Gastroesophageal sphincter (tissue), 4 donors: ENCODE measurements around the gene OR5T2. TPM values are rescaled to one million over a fixed set of nuclear protein-coding genes. Genes with fewer than 3 reads are reported as not detected.

Experiments
- ATAC-seq: fragments of 150-250 bp; one replicate; pipeline ENCODE4 v1.9.1; 2016; ENCODE audit warnings: mild to moderate bottlenecking, moderate library complexity
- H3K27ac ChIP-seq, 4 donors: fragments of 200-600 bp; sonication (generic) in 3 of 4; 1 replicate in 3 of 4; 2 replicates in 1 of 4; pipeline ENCODE4 v1.5.1; 2016 to 2019
- H3K27me3 ChIP-seq: fragments of 200-600 bp; sonication (generic); one replicate; pipeline ENCODE4 v1.5.1; 2019
- H3K36me3 ChIP-seq, 2 donors: fragments of 200-600 bp; sonication (generic); one replicate each; pipeline ENCODE4 v1.5.1; 2019; ENCODE audit warnings: control low read depth in 1 of 2
- H3K4me1 ChIP-seq, 3 donors: fragments of 200-600 bp; sonication (generic); 1 replicate in 2 of 3; 2 replicates in 1 of 3; pipeline ENCODE4 v1.5.1; 2016 to 2019; ENCODE audit warnings: control low read depth in 2 of 3
- H3K4me3 ChIP-seq, 2 donors: fragments of 200-600 bp; sonication (generic); one replicate each; pipeline ENCODE4 v1.5.1; 2019; ENCODE audit warnings: mild to moderate bottlenecking in 1 of 2, moderate library complexity in 1 of 2
- H3K9me3 ChIP-seq, 3 donors: fragments of 200-600 bp; sonication (generic); one replicate each; pipeline ENCODE4 v1.5.1; 2017 to 2019; ENCODE audit warnings: control low read depth in 2 of 3
- EP300 ChIP-seq: sonication (generic); formaldehyde crosslinking; IDR thresholded peaks from one replicate; pipeline ENCODE4 v1.6.1; 2017; ENCODE audit warnings: antibody characterized with exemption, mild to moderate bottlenecking
- POLR2A ChIP-seq, 2 donors: fragments of 450-650 bp; IDR thresholded peaks; one replicate each; pipeline ENCODE4 v1.6.1; 2017; ENCODE audit warnings: antibody characterized with exemption in 2 of 2, mild to moderate bottlenecking in 2 of 2, moderate library complexity in 1 of 2
- POLR2AphosphoS5 ChIP-seq: sonication (generic); formaldehyde crosslinking; IDR thresholded peaks from one replicate; pipeline ENCODE4 v1.6.1; 2017; ENCODE audit warnings: antibody characterized with exemption
- WGBS, 2 donors: methylation state at CpG; one replicate each; pipeline ENCODE4 v1.1.5; 2018; ENCODE audit warnings: low coverage in 1 of 2; 5-methylcytosine and 5-hydroxymethylcytosine counted together
- total RNA-seq, 4 donors: library from RNA; depleted of rRNA; stranded (reverse); fragments of >200 nt; gene quantifications; one replicate each; pipeline ENCODE4 v1.1.0, GENCODE V29; 2016
- TF ChIP-seq, protein P1 (sequence below), 4 experiments: fragments of 200-600 bp in 2 of 4; fragments of 450-650 bp in 2 of 4; sonication (generic) in 1 of 4; IDR thresholded peaks; one replicate each; pipeline ENCODE4 v1.5.1; 2017 to 2019; ENCODE audit warnings: antibody characterized with exemption in 4 of 4, mild to moderate bottlenecking in 2 of 4, moderate library complexity in 2 of 4

OR5T2 gene
- total RNA-seq, 4 donors from 2014 or later = 0.35 TPM; not detected in 3

GRCh38 chr11:56214537-56214936, 19.5 kb downstream of the OR5T2 start:
- no peak for TF ChIP-seq POLR2AphosphoS5
- TF ChIP-seq, protein P1, sequence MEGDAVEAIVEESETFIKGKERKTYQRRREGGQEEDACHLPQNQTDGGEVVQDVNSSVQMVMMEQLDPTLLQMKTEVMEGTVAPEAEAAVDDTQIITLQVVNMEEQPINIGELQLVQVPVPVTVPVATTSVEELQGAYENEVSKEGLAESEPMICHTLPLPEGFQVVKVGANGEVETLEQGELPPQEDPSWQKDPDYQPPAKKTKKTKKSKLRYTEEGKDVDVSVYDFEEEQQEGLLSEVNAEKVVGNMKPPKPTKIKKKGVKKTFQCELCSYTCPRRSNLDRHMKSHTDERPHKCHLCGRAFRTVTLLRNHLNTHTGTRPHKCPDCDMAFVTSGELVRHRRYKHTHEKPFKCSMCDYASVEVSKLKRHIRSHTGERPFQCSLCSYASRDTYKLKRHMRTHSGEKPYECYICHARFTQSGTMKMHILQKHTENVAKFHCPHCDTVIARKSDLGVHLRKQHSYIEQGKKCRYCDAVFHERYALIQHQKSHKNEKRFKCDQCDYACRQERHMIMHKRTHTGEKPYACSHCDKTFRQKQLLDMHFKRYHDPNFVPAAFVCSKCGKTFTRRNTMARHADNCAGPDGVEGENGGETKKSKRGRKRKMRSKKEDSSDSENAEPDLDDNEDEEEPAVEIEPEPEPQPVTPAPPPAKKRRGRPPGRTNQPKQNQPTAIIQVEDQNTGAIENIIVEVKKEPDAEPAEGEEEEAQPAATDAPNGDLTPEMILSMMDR (IDR thresholded peaks at IDR 0.05) = no peak
- 63 to 66% methylated on average over 2 of the region's 2 CpGs for WGBS, 2 donors
- H3K4me1 ChIP-seq = no peaks in the 10 kb centered on the region
- no peak overlapping the region for H3K27ac ChIP-seq
- no peaks in the 10 kb centered on the region for H3K27me3 ChIP-seq
- no peak for ATAC-seq
- H3K4me3 ChIP-seq = no peak overlapping the region
- peaks cover 0 to 25% (median 0%) of the 10 kb centered on the region in 3 donors for H3K9me3 ChIP-seq
- no peaks in the 10 kb centered on the region for H3K36me3 ChIP-seq

GRCh38 chr11:56207790-56208189, 26.3 kb downstream of the OR5T2 start:
- Histone ChIP-seq H3K4me1 (no peaks in the 10 kb centered on the region), H3K27ac (no peak overlapping the region), H3K4me3 (no peak overlapping the region), H3K9me3 (no peaks in the 10 kb centered on the region), H3K27me3 (no peaks in the 10 kb centered on the region), H3K36me3 (no peaks in the 10 kb centered on the region)
- TF ChIP-seq, protein P1 (IDR thresholded peaks at IDR 0.05) = no peak
- TF ChIP-seq POLR2AphosphoS5 (no peak), EP300 (no peak), POLR2A (IDR thresholded peaks at IDR 0.05) (no peak)
- ATAC-seq = no peak
- 25% methylated on average over 1 of the region's 1 CpG; no CpG with 5 or more reads in 1 of the 2 donors for WGBS, 2 donors

DNA sequence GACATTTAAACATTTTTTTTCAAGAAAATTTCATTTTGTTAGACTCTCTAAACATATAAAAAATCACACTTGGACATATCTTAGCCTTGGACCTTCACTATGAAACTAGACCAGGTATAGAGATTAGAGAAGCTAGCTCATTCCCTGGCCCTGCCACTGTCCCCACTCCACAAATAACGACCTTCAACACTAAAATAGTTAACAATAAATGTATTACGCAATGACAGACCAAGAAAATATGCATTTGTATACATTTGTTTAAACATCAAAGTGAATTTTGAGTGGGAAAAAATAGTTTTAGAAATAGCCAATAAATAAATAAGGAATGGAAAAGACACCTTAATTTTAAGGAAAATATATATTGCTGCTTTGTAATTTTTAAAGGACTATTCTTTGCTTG, 36.7 kb downstream of the OR5T2 start:
- Histone ChIP-seq H3K27ac (no peak overlapping the region), H3K9me3 (no peaks in the 10 kb centered on the region), H3K4me3 (no peak overlapping the region), H3K4me1 (no peaks in the 10 kb centered on the region), H3K27me3 (no peaks in the 10 kb centered on the region), H3K36me3 (no peaks in the 10 kb centered on the region)
- no peak for TF ChIP-seq POLR2A (IDR thresholded peaks at IDR 0.05)
- TF ChIP-seq POLR2AphosphoS5 = no peak
- TF ChIP-seq, protein P1 (IDR thresholded peaks at IDR 0.05) = no peak
- TF ChIP-seq EP300 = no peak
- WGBS, 2 donors = 51 to 67% methylated on average over 2 of the region's 2 CpGs
- no peak for ATAC-seq

DNA sequence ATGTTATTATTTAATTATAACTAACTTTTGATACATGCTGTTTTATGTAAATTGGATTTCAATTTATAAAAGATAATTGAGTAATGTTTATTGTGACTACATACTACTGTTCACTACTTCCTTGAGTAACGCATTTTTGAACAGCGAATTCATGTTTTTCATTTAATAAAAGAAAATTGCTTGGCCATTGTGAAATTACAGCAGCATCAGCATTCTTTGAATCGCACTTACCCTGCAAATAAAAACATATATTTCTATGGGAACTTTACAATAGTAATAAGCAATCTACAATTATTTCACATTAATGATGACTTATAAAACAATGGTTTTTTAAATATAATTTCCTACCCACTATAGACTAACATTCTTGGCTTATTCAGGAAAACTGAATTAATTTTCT, 37.4 kb downstream of the OR5T2 start:
- ATAC-seq = no peak
- H3K36me3 ChIP-seq = no peaks in the 10 kb centered on the region
- no peaks in the 10 kb centered on the region for H3K9me3 ChIP-seq
- WGBS, 2 donors = 80 to 82% methylated on average over 3 of the region's 3 CpGs
- no peak overlapping the region for H3K27ac ChIP-seq
- no peaks in the 10 kb centered on the region for H3K27me3 ChIP-seq
- H3K4me1 ChIP-seq = no peaks in the 10 kb centered on the region
- no peak overlapping the region for H3K4me3 ChIP-seq
- TF ChIP-seq EP300 (no peak), POLR2AphosphoS5 (no peak), POLR2A (IDR thresholded peaks at IDR 0.05) (no peak)
- TF ChIP-seq, protein P1 (IDR thresholded peaks at IDR 0.05) = no peak

DNA sequence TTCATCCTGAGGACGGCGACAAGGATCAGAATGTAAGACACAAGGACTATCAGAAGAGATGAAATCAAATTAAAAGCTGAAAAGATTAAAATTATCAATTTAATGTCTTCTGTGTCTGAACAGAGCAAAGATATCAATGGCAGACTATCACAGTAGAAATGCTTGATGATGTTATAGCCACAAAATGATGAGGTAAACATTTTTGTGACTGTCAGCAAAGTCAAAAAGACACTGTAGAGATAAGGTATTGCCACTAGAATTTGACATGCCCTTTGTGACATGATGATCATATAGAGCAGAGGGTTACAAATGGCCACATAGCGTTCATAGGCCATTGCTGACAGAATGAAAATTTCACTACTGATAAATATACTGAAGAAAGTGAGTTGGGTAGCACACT, 45.5 kb downstream of the OR5T2 start:
- WGBS, 2 donors = 81 to 90% methylated on average over 3 of the region's 3 CpGs
- H3K27me3 ChIP-seq = no peaks in the 10 kb centered on the region
- H3K36me3 ChIP-seq = no peaks in the 10 kb centered on the region
- no peak for ATAC-seq
- no peak overlapping the region for H3K27ac ChIP-seq
- peaks cover 0 to 6% (median 0%) of the 10 kb centered on the region in 3 donors for H3K9me3 ChIP-seq
- TF ChIP-seq POLR2A (IDR thresholded peaks at IDR 0.05) (no peak), POLR2AphosphoS5 (no peak), EP300 (no peak)
- TF ChIP-seq, protein P1 (IDR thresholded peaks at IDR 0.05) = no peak
- no peaks in the 10 kb centered on the region for H3K4me1 ChIP-seq
- H3K4me3 ChIP-seq = no peak overlapping the region
